ENCODE results near the gene AQP10. TPM values are rescaled to one million over a fixed set of nuclear protein-coding genes. Genes with fewer than 3 reads are reported as not detected.
"Not testable (repeated sequence)": the region's sequence is repeated elsewhere in the genome, so short reads cannot be mapped to it uniquely, and the experiment has no call there.

The AQP10 gene
- total RNA-seq, 1 experiment from 2014 or later = not detected

DNA sequence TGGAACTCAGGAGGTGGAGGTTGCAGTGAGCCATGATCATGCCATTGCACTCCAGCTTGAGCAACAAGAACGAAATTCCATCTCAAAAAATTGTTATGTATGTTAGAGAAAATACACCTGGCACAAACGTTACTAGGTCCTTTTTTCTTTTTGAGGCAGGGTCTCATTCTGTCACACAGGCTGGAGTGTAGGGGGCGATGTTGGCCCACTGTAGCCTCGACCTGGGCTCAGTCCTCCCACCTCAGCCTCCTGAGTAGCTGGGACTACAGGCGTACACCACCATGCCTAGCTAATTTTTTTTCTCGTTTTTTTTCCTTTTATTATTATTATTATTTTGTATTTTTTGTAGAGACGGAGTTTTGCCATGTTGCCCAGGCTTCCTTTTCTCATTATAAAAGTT is 44.1 kb upstream of the AQP10 start:
- peaks cover 17% of the 10 kb centered on the region for H3K36me3 ChIP-seq (ENCODE audit: insufficient read depth, low read length, poor library complexity, severe bottlenecking)
- DNase-seq (ENCODE audit: low spot score) = no peak
- no TSS peak for BruUV-seq (replicated peaks)
- H3K4me1 ChIP-seq (ENCODE audit: insufficient read depth, low read length, poor library complexity, severe bottlenecking) = peaks cover 3% of the 10 kb centered on the region
- H3K9me3 ChIP-seq (ENCODE audit: low read depth, low read length, poor library complexity, severe bottlenecking) = no peaks in the 10 kb centered on the region
- no peak overlapping the region for H3K27ac ChIP-seq (ENCODE audit: low read depth, low read length, poor library complexity, severe bottlenecking)
- no peak for TF ChIP-seq EZH2 (IDR thresholded peaks at IDR 0.05; ENCODE audit: borderline replicate concordance, low read depth, low read length, poor library complexity, severe bottlenecking)
- TF ChIP-seq, protein P1, sequence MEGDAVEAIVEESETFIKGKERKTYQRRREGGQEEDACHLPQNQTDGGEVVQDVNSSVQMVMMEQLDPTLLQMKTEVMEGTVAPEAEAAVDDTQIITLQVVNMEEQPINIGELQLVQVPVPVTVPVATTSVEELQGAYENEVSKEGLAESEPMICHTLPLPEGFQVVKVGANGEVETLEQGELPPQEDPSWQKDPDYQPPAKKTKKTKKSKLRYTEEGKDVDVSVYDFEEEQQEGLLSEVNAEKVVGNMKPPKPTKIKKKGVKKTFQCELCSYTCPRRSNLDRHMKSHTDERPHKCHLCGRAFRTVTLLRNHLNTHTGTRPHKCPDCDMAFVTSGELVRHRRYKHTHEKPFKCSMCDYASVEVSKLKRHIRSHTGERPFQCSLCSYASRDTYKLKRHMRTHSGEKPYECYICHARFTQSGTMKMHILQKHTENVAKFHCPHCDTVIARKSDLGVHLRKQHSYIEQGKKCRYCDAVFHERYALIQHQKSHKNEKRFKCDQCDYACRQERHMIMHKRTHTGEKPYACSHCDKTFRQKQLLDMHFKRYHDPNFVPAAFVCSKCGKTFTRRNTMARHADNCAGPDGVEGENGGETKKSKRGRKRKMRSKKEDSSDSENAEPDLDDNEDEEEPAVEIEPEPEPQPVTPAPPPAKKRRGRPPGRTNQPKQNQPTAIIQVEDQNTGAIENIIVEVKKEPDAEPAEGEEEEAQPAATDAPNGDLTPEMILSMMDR (conservative IDR thresholded peaks at IDR 0.05; ENCODE audit: low read depth, low read length) = peak; percentile 36
- ChIA-PET POLR2A (ENCODE audit: low non-redundant PET) (interaction anchor here (0.6 kb wide), 1 partner anchor 37 kb away, joined by 5 read pairs; no protein-coding TSS in a partner anchor), CTCF (interaction anchor here (0.6 to 1.5 kb wide), 2 partner anchors 59 to 72 kb away, joined by 3 to 10 read pairs; no protein-coding TSS in a partner anchor)
- intact Hi-C loops (cut with micrococcal nuclease; ENCODE audit: unreplicated experiment) = no loop called here
- H3K4me3 ChIP-seq (ENCODE audit: low read depth, low read length, poor library complexity, severe bottlenecking) = no peak overlapping the region
- no peaks in the 10 kb centered on the region for H3K27me3 ChIP-seq (replicated peaks; ENCODE audit: insufficient read depth, low read depth, low read length, poor library complexity)

DNA sequence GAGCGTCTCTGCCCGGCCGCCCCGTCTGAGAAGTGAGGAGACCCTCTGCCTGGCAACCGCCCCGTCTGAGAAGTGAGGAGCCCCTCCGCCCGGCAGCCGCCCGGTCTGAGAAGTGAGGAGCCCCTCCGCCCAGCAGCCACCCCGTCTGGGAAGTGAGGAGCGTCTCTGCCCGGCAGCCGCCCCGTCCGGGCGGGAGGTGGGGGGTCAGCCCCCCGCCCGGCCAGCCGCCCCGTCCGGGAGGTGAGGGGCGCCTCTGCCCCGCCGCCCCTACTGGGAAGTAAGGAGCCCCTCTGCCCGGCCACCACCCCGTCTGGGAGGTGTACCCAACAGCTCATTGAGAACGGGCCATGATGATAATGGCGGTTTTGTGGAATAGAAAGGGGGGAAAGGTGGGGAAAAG is 33.3 kb upstream of the AQP10 start:
- BruUV-seq (replicated peaks); H3K27ac ChIP-seq (ENCODE audit: low read depth, low read length, poor library complexity, severe bottlenecking); POLR2A ChIA-PET (ENCODE audit: low non-redundant PET); CTCF ChIA-PET; intact Hi-C loops (cut with micrococcal nuclease; ENCODE audit: unreplicated experiment); H3K36me3 ChIP-seq (ENCODE audit: insufficient read depth, low read length, poor library complexity, severe bottlenecking); H3K9me3 ChIP-seq (ENCODE audit: low read depth, low read length, poor library complexity, severe bottlenecking); DNase-seq (ENCODE audit: low spot score); H3K4me3 ChIP-seq (ENCODE audit: low read depth, low read length, poor library complexity, severe bottlenecking); H3K4me1 ChIP-seq (ENCODE audit: insufficient read depth, low read length, poor library complexity, severe bottlenecking); H3K27me3 ChIP-seq (replicated peaks; ENCODE audit: insufficient read depth, low read depth, low read length, poor library complexity): not testable (repeated sequence)

DNA sequence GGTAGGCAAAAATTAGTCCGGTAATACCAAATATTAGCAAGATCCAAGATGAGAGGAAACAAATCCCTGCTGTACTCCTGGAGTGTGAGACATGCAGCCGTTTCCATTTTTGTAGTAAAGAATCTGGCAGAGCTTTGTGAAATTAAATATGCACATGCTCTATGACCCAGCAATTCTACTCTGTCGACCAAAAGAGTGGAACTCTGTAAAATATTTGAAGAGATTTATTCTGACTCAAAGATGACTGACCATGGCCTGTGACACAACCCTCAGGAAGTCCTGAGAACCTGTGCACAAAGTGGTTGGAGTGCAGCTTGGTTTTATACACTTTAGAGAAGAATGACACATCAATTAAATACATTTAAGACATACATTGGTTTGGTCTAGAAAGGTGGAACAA is 32.2 kb upstream of the AQP10 start:
- BruUV-seq (replicated peaks) = no TSS peak
- Histone ChIP-seq H3K27ac (ENCODE audit: low read depth, low read length, poor library complexity, severe bottlenecking) (no peak overlapping the region), H3K27me3 (replicated peaks; ENCODE audit: insufficient read depth, low read depth, low read length, poor library complexity) (no peaks in the 10 kb centered on the region), H3K36me3 (ENCODE audit: insufficient read depth, low read length, poor library complexity, severe bottlenecking) (no peaks in the 10 kb centered on the region), H3K9me3 (ENCODE audit: low read depth, low read length, poor library complexity, severe bottlenecking) (no peaks in the 10 kb centered on the region), H3K4me1 (ENCODE audit: insufficient read depth, low read length, poor library complexity, severe bottlenecking) (no peaks in the 10 kb centered on the region), H3K4me3 (ENCODE audit: low read depth, low read length, poor library complexity, severe bottlenecking) (no peak overlapping the region)
- POLR2A ChIA-PET (ENCODE audit: low non-redundant PET) = no interaction called here
- DNase-seq (ENCODE audit: low spot score) = no peak
- intact Hi-C loops (cut with micrococcal nuclease; ENCODE audit: unreplicated experiment) = no loop called here
- TF ChIP-seq EZH2 (IDR thresholded peaks at IDR 0.05; ENCODE audit: borderline replicate concordance, low read depth, low read length, poor library complexity, severe bottlenecking) = no peak
- TF ChIP-seq, protein P1 (conservative IDR thresholded peaks at IDR 0.05; ENCODE audit: low read depth, low read length) = no peak
- CTCF ChIA-PET = no interaction called here

DNA sequence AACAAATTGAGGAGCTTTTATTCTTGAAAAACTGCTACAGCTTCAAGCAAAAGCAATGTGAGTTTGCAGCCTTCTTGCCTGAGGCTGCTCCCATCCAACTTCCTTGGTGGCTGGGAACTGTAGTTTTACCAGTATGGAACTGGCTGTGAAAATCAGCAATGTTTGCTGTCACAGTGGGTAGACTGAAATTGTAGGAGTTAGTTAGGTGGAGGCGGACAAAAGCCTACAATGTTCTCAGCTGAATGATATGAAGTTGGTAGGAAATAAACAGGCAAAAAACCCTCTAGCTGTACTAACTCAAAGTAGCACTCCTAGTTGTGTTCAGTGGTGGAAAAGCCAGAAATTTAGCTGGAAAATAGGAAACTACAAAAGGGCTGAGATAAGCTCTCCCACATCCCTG is 30.0 kb upstream of the AQP10 start:
- intact Hi-C loops (cut with micrococcal nuclease; ENCODE audit: unreplicated experiment) = no loop called here
- Histone ChIP-seq H3K27me3 (replicated peaks; ENCODE audit: insufficient read depth, low read depth, low read length, poor library complexity) (no peaks in the 10 kb centered on the region), H3K36me3 (ENCODE audit: insufficient read depth, low read length, poor library complexity, severe bottlenecking) (no peaks in the 10 kb centered on the region), H3K27ac (ENCODE audit: low read depth, low read length, poor library complexity, severe bottlenecking) (no peak overlapping the region), H3K4me1 (ENCODE audit: insufficient read depth, low read length, poor library complexity, severe bottlenecking) (no peaks in the 10 kb centered on the region), H3K9me3 (ENCODE audit: low read depth, low read length, poor library complexity, severe bottlenecking) (peaks cover 12% of the 10 kb centered on the region), H3K4me3 (ENCODE audit: low read depth, low read length, poor library complexity, severe bottlenecking) (no peak overlapping the region)
- CTCF ChIA-PET = interaction anchor here (1.0 kb wide), 1 partner anchor 35 kb away, joined by 3 read pairs; no protein-coding TSS in a partner anchor
- BruUV-seq (replicated peaks) = no TSS peak
- POLR2A ChIA-PET (ENCODE audit: low non-redundant PET) = no interaction called here
- DNase-seq (ENCODE audit: low spot score) = no peak
- TF ChIP-seq, protein P1 (conservative IDR thresholded peaks at IDR 0.05; ENCODE audit: low read depth, low read length) = no peak
- no peak for TF ChIP-seq EZH2 (IDR thresholded peaks at IDR 0.05; ENCODE audit: borderline replicate concordance, low read depth, low read length, poor library complexity, severe bottlenecking)

Measured in A673 (cell line).